SK-N-SH (cell line): ENCODE results near the gene SLC35F6.

Experiments
- ELF1 ChIP-seq: IDR thresholded peaks from 2 replicates; pipeline ENCODE4 v1.4.0; 2012
- EZH2phosphoT487 ChIP-seq: fragments of 200-600 bp; sonication (generic); IDR thresholded peaks from 2 replicates; pipeline ENCODE4 v1.6.1; 2017; ENCODE audit warnings: low read depth, mixed run types, mild to moderate bottlenecking, antibody characterized with exemption, moderate library complexity, borderline replicate concordance
- FOXM1 ChIP-seq: IDR thresholded peaks from 2 replicates; pipeline ENCODE4 v1.4.0; 2012; ENCODE audit warnings: low read depth, mild to moderate bottlenecking
- RAD21 ChIP-seq: IDR thresholded peaks from 2 replicates; pipeline ENCODE4 v1.6.1; 2012; ENCODE audit warnings: mild to moderate bottlenecking, low read length
- RCOR1 ChIP-seq: fragments of 150-350 bp; IDR thresholded peaks from 2 replicates; pipeline ENCODE4 v1.6.1; 2017; ENCODE audit warnings: antibody characterized with exemption, low read length
- SIN3A ChIP-seq: IDR thresholded peaks from 2 replicates; pipeline ENCODE4 v1.6.1; 2012; ENCODE audit warnings: low read depth, mild to moderate bottlenecking, low read length, moderate library complexity, borderline replicate concordance
- SMC3 ChIP-seq: IDR thresholded peaks from 2 replicates; pipeline ENCODE4 v1.6.1; 2012; ENCODE audit warnings: low read depth, low read length, improper control_type of control experiment
- TAF1 ChIP-seq: IDR thresholded peaks from 2 replicates; pipeline ENCODE4 v1.6.1; 2012; ENCODE audit warnings: low read depth, mild to moderate bottlenecking, low read length, moderate library complexity, borderline replicate concordance
- TCF12 ChIP-seq: IDR thresholded peaks from 2 replicates; pipeline ENCODE4 v1.4.0; 2012
- YY1 ChIP-seq: IDR thresholded peaks from 2 replicates; pipeline ENCODE4 v1.4.0; 2012; ENCODE audit warnings: low read depth, mild to moderate bottlenecking
- TF ChIP-seq, protein P1 (sequence below): fragments of 200-600 bp; sonication (generic); IDR thresholded peaks from 2 replicates; pipeline ENCODE4 v1.6.1; 2017; ENCODE audit warnings: antibody characterized with exemption, mild to moderate bottlenecking, moderate library complexity
- TF ChIP-seq, protein P2 (sequence below): IDR thresholded peaks from 2 replicates; pipeline ENCODE4 v1.4.0; 2012; ENCODE audit warnings: low read depth, borderline replicate concordance
- TF ChIP-seq, protein P3 (sequence below): fragments of 150-350 bp; IDR thresholded peaks from 2 replicates; pipeline ENCODE4 v1.6.1; 2016; ENCODE audit warnings: mild to moderate bottlenecking, low read depth, low read length

DNA sequence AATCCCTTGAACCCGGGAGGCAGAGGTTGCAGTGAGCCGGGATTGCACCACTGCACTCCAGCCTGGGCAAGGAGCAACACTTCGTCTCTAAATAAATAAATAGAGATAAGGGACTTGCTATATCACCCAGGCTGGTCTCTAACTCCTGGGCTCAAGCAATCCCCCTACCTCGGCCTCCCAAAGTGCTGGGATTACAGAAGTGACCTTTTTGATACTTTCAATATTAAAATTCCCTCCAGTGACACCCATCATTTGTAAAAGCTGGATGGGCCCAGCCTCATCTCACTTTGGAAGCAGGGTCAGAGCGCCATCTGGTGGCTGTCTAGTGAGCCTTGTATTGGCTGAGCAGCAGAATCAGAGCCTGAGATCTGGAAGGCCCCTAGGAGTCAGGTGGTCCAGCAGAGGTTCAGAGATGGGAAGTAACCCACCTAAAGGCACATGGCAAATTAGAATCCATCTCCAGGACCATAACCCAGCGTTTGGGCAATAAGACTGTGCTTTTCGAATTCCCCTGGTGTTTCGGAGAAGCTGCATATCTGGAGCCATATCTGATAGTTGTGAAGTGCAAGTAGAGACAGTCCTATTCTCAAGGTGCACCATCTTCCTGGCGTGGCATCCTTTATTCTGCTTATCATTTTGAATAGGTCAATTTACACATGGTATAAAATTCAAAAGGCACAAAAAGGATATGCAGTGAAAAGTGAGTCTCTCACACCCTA, 18.3 kb upstream of the SLC35F6 start:
- TF ChIP-seq, protein P1, sequence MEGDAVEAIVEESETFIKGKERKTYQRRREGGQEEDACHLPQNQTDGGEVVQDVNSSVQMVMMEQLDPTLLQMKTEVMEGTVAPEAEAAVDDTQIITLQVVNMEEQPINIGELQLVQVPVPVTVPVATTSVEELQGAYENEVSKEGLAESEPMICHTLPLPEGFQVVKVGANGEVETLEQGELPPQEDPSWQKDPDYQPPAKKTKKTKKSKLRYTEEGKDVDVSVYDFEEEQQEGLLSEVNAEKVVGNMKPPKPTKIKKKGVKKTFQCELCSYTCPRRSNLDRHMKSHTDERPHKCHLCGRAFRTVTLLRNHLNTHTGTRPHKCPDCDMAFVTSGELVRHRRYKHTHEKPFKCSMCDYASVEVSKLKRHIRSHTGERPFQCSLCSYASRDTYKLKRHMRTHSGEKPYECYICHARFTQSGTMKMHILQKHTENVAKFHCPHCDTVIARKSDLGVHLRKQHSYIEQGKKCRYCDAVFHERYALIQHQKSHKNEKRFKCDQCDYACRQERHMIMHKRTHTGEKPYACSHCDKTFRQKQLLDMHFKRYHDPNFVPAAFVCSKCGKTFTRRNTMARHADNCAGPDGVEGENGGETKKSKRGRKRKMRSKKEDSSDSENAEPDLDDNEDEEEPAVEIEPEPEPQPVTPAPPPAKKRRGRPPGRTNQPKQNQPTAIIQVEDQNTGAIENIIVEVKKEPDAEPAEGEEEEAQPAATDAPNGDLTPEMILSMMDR, result peak; percentile 99
- no peak for TF ChIP-seq YY1
- no peak for TF ChIP-seq RCOR1
- no peak for TF ChIP-seq EZH2phosphoT487
- TF ChIP-seq TAF1, result no peak
- peak; percentile 99 for TF ChIP-seq SMC3
- no peak for TF ChIP-seq SIN3A
- TF ChIP-seq, protein P2, sequence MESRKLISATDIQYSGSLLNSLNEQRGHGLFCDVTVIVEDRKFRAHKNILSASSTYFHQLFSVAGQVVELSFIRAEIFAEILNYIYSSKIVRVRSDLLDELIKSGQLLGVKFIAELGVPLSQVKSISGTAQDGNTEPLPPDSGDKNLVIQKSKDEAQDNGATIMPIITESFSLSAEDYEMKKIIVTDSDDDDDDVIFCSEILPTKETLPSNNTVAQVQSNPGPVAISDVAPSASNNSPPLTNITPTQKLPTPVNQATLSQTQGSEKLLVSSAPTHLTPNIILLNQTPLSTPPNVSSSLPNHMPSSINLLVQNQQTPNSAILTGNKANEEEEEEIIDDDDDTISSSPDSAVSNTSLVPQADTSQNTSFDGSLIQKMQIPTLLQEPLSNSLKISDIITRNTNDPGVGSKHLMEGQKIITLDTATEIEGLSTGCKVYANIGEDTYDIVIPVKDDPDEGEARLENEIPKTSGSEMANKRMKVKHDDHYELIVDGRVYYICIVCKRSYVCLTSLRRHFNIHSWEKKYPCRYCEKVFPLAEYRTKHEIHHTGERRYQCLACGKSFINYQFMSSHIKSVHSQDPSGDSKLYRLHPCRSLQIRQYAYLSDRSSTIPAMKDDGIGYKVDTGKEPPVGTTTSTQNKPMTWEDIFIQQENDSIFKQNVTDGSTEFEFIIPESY, result no peak
- TF ChIP-seq ELF1, result no peak
- TF ChIP-seq TCF12, result no peak
- peak; percentile 100 for TF ChIP-seq RAD21
- TF ChIP-seq, protein P3, sequence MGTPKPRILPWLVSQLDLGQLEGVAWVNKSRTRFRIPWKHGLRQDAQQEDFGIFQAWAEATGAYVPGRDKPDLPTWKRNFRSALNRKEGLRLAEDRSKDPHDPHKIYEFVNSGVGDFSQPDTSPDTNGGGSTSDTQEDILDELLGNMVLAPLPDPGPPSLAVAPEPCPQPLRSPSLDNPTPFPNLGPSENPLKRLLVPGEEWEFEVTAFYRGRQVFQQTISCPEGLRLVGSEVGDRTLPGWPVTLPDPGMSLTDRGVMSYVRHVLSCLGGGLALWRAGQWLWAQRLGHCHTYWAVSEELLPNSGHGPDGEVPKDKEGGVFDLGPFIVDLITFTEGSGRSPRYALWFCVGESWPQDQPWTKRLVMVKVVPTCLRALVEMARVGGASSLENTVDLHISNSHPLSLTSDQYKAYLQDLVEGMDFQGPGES, result no peak
- no peak for TF ChIP-seq FOXM1
